GM12874 (cell line): ENCODE results near the gene STAT1.

Experiments
- TF ChIP-seq, protein P1 (sequence below): IDR thresholded peaks from 2 replicates; pipeline ENCODE4 v1.5.1; 2011; ENCODE audit warnings: low read depth, mild to moderate bottlenecking, control low read depth, low read length, moderate library complexity; ENCODE audit not compliant: insufficient read depth

STAT1 gene

DNA sequence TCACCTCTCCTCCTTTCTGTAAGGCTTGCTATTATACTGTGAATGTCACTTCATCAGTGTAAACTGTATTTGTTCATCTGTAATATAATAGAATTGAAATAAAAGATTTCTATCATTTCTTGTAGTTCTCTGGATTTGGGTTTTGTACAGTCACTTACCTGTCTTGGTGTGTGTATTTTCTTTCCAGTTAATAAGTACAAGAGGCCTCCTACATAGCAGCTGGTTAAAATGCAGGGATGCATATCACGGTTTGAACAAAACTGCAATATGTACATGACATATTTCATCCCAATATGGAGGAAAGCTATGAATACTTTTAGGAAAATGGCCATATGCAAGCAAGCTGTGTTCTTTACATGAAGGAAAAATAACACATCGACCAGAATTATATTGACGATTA is 5.4 kb upstream of the STAT1 start:
- TF ChIP-seq, protein P1, sequence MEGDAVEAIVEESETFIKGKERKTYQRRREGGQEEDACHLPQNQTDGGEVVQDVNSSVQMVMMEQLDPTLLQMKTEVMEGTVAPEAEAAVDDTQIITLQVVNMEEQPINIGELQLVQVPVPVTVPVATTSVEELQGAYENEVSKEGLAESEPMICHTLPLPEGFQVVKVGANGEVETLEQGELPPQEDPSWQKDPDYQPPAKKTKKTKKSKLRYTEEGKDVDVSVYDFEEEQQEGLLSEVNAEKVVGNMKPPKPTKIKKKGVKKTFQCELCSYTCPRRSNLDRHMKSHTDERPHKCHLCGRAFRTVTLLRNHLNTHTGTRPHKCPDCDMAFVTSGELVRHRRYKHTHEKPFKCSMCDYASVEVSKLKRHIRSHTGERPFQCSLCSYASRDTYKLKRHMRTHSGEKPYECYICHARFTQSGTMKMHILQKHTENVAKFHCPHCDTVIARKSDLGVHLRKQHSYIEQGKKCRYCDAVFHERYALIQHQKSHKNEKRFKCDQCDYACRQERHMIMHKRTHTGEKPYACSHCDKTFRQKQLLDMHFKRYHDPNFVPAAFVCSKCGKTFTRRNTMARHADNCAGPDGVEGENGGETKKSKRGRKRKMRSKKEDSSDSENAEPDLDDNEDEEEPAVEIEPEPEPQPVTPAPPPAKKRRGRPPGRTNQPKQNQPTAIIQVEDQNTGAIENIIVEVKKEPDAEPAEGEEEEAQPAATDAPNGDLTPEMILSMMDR, result no peak

DNA sequence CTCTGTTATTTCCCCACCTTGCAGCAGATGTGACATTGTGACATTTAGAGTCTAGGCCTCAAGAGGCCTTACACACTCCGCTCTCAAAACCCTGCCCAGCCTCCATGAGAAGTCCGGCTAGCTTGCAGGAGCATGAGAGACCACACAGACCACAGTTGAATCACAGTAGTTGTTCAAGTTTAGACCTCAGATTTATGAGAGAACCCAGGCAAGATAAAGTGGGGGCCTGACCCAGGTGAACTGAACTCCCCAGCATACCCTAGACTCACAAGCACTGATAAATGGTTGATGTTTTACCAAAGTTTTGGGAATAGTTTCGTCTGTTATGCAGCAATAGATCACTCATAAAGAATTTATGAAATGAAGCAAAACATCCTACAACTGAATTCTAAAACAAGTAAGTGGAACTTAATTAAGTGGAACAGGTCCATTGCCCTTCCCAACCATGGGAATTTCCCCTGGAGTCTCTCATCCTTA is 4.7 kb upstream of the STAT1 start:
- TF ChIP-seq, protein P1, result no peak

DNA sequence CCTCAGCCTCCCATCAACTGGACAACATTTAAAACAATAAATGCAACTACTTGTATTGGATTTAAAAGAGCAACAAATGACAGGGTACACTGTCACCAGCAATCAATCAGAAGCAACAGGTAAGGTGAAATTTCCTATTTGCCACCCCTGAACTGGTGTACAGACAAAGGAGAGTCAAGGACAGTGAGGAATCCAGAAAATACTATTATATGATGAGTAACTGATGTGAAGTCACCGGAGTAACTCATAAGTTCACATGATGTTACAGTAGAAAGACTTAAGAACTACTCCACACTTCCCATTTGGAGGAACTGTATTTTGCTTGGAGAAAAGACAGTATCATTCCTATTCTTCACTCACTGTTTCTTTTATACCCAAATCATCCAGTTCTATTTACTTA is 4.1 kb upstream of the STAT1 start:
- TF ChIP-seq, protein P1, result no peak

DNA sequence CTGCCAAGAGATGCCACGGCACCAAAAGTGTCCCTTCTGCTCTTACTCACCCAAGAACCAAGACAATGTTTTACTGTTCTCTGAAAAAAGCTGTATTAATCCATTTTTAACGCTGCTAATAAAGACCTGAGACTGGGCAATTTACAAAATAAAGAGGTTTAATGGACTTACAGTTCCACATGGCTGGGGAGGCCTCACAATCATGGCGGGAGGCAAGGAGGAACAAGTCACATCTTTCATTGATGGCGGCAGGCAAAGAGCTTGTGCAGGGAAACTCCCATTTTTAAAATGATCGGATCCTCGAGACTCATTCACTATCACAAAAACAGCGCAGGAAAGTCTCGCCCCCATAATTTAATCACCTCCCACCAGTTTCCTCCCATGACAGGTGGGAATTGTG is 1.9 kb upstream of the STAT1 start:
- TF ChIP-seq, protein P1, result no peak

DNA sequence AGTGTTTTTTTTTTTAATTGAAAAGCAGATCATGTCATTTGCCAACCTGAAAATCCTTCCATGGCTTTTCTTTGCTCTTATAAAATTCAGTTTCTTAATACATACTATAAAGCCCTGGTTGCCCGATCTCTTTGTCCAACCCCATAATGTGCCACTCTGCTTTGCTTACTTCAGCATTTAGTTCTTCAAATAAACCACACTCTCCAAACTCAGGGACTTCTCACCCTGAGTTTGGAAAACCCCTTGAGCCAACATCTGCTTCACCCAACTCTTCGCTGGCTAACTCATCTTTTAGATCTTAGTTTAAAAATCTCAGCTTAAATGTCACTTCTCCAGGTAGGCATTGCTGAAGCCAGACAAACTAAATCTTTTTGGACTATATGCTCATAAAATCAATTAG is 1.3 kb upstream of the STAT1 start:
- TF ChIP-seq, protein P1, result no peak

DNA sequence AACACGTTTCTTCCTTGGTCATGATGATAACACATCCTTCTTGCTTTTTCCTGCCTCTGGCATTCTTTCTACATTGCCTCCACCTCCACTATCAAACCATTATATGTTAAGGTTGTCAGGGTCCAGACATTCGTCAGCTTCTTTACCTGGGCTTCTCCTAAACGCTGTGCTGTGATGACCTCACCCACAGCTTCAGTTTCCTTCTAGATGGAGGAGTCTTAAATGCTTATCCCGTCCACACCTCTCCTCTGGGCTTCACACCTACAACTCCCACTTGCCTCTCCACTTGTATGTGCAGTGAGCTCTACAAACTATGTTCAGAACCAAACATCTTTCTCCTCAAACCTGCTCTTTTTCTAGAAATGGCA is 666 bp upstream of the STAT1 start:
- TF ChIP-seq, protein P1, result no peak

DNA sequence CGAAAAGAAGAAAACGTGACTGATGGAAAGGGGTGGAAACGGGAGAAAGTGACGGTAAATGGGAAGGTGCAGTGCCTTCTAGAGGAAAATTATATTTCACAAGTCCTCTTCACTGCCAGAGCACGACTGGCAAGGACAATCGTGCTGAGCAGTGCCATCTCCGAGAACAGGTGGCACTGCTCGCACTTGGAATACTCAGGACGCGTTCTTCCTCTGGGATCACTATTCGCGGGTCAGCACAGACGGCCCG is 364 bp downstream of the STAT1 start:
- TF ChIP-seq, protein P1, result no peak
